ENCODE data around the gene CNTN6.

- TF ChIP-seq EP300 (IDR thresholded peaks at IDR 0.05; ENCODE audit: borderline replicate concordance in 1 of 2, low read depth in 1 of 2, low read length in 1 of 2), result no peak
- no peak for TF ChIP-seq POLR2AphosphoS5 (IDR thresholded peaks at IDR 0.05; ENCODE audit: low read depth, low read length)
- TF ChIP-seq CTCF (IDR thresholded peaks at IDR 0.05), result no peak
- TF ChIP-seq SMC3 (IDR thresholded peaks at IDR 0.05; ENCODE audit: low read depth, low read length), result no peak
Measured at GRCh38 chr3:1092061-1092460, 763 bp upstream of the CNTN6 start.
